Prostate gland (tissue), 2 donors: ENCODE results near the gene LMTK2.

Source experiments
- POLR2A ChIP-seq: fragments of 450-650 bp; IDR thresholded peaks from one replicate; pipeline ENCODE4 v1.6.1; 2016; ENCODE audit warnings: antibody characterized with exemption, mild to moderate bottlenecking
- POLR2AphosphoS5 ChIP-seq: sonication (generic); formaldehyde crosslinking; IDR thresholded peaks from one replicate; pipeline ENCODE4 v1.6.1; 2017; ENCODE audit warnings: antibody characterized with exemption
- TF ChIP-seq, protein P1 (sequence below), 4 experiments: fragments of 200-600 bp in 2 of 4; fragments of 450-650 bp in 2 of 4; sonication (generic) in 2 of 4; IDR thresholded peaks; 1 replicate in 3 of 4; 2 replicates in 1 of 4; pipeline ENCODE4 v1.5.1; 2016 to 2019; ENCODE audit warnings: antibody characterized with exemption in 4 of 4, mild to moderate bottlenecking in 2 of 4, moderate library complexity in 2 of 4

DNA sequence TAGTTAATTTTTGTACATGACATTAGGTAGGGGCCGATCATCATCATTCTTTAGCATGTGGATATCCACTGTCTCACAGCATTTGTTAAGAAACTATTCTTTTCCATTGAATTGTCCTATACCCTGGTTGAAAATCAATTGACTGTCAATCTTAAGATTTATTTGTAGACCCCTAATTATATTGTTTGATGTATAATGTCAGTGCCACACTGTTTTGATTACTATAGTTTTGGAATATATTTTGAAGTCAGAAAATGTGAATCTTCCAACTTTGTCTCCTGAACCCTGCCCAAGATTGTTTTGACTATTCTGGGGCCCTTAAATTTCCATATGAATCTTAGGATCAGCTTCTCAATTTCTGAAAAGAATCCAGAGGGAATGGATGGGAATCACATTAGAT lies 6.6 kb upstream of the LMTK2 start:
- TF ChIP-seq, protein P1, sequence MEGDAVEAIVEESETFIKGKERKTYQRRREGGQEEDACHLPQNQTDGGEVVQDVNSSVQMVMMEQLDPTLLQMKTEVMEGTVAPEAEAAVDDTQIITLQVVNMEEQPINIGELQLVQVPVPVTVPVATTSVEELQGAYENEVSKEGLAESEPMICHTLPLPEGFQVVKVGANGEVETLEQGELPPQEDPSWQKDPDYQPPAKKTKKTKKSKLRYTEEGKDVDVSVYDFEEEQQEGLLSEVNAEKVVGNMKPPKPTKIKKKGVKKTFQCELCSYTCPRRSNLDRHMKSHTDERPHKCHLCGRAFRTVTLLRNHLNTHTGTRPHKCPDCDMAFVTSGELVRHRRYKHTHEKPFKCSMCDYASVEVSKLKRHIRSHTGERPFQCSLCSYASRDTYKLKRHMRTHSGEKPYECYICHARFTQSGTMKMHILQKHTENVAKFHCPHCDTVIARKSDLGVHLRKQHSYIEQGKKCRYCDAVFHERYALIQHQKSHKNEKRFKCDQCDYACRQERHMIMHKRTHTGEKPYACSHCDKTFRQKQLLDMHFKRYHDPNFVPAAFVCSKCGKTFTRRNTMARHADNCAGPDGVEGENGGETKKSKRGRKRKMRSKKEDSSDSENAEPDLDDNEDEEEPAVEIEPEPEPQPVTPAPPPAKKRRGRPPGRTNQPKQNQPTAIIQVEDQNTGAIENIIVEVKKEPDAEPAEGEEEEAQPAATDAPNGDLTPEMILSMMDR (IDR thresholded peaks at IDR 0.05), result no peak
- TF ChIP-seq POLR2A, result no peak
- no peak for TF ChIP-seq POLR2AphosphoS5
